Keratinocyte (primary cell): ENCODE measurements around the gene CRYGB. TPM values are rescaled to one million over a fixed set of nuclear protein-coding genes. Genes with fewer than 3 reads are reported as not detected.
"Not testable (repeated sequence)": the region's sequence is repeated elsewhere in the genome, so short reads cannot be mapped to it uniquely, and the experiment has no call there.

Source experiments
- DNase-seq: peaks from one replicate; pipeline ENCODE4 v3.0.0-alpha.2; 2011; ENCODE audit warnings: low read depth, missing footprints, low spot score
- FAIRE-seq: peaks from 2 replicates; lab custom pipeline; 2011; peaks lifted over from hg19 to GRCh38; lab: Jason Lieb, UNC
- H2AFZ ChIP-seq: 2 replicates; pipeline ENCODE4 v1.6.0; 2012; ENCODE audit warnings: low read length, control low read depth, inconsistent platforms; ENCODE audit not compliant: control insufficient read depth
- H3K27ac ChIP-seq: 2 replicates; pipeline ENCODE4 v1.5.1; 2011; ENCODE audit warnings: low read length; ENCODE audit not compliant: control insufficient read depth, insufficient read depth
- H3K27me3 ChIP-seq: 3 replicates; pipeline ENCODE4 v1.6.0; 2011; ENCODE audit warnings: low read length; ENCODE audit not compliant: control insufficient read depth, insufficient read depth; ENCODE audit errors: extremely low read depth
- H3K36me3 ChIP-seq, 2 experiments: 2 replicates in 1 of 2; 3 replicates in 1 of 2; pipeline ENCODE4 v1.5.1; 2011; ENCODE audit warnings: low read length in 2 of 2, mild to moderate bottlenecking in 1 of 2; ENCODE audit not compliant: control insufficient read depth in 2 of 2, insufficient read depth in 2 of 2; ENCODE audit errors: extremely low read depth in 1 of 2
- H3K4me1 ChIP-seq: 3 replicates; pipeline ENCODE4 v1.5.1; 2011; ENCODE audit warnings: low read length; ENCODE audit not compliant: control insufficient read depth, insufficient read depth; ENCODE audit errors: extremely low read depth
- H3K4me2 ChIP-seq: 3 replicates; pipeline ENCODE4 v1.6.0; 2011; ENCODE audit warnings: low read depth, low read length; ENCODE audit not compliant: control insufficient read depth, insufficient read depth; ENCODE audit errors: extremely low read depth
- H3K4me3 ChIP-seq, 3 experiments: fragments of 200-600 bp in 1 of 3; sonication (generic) in 1 of 3; 2 replicates in 2 of 3; 3 replicates in 1 of 3; pipeline ENCODE4 v1.5.1; 2011 to 2016; ENCODE audit warnings: low read length in 3 of 3, mild to moderate bottlenecking in 3 of 3, control low read depth in 2 of 3, inconsistent platforms in 1 of 3, low read depth in 1 of 3, mixed read lengths in 1 of 3, mixed run types in 1 of 3, moderate library complexity in 1 of 3; ENCODE audit not compliant: control insufficient read depth in 2 of 3, insufficient read depth in 2 of 3; ENCODE audit errors: extremely low read depth in 1 of 3
- H3K79me2 ChIP-seq: 2 replicates; pipeline ENCODE4 v1.6.0; 2012; ENCODE audit warnings: low read length; ENCODE audit not compliant: control insufficient read depth, insufficient read depth
- H3K9ac ChIP-seq: 3 replicates; pipeline ENCODE4 v1.6.0; 2011; ENCODE audit warnings: low read length; ENCODE audit not compliant: control insufficient read depth, insufficient read depth; ENCODE audit errors: extremely low read depth
- H3K9me1 ChIP-seq: 3 replicates; pipeline ENCODE4 v1.6.0; 2011; ENCODE audit warnings: low read length; ENCODE audit not compliant: control insufficient read depth, insufficient read depth; ENCODE audit errors: extremely low read depth
- H3K9me3 ChIP-seq: 2 replicates; pipeline ENCODE4 v1.5.1; 2012; ENCODE audit warnings: low read depth, low read length; ENCODE audit not compliant: control insufficient read depth
- H4K20me1 ChIP-seq: 3 replicates; pipeline ENCODE4 v1.6.0; 2011; ENCODE audit warnings: low read length; ENCODE audit not compliant: control insufficient read depth, insufficient read depth; ENCODE audit errors: extremely low read depth
- EZH2 ChIP-seq: IDR thresholded peaks from one replicate; pipeline ENCODE4 v1.6.1; 2012; ENCODE audit warnings: inconsistent platforms, mild to moderate bottlenecking, low read length, moderate library complexity
- dilution Hi-C: fragments of 300-500 bp; cut with MboI; formaldehyde crosslinking; loops from one replicate; pipeline ENCODE4 v1.7.0; 2020; ENCODE audit warnings: low sequenced_read_pairs; ENCODE audit not compliant: extremely low pct_ligation_motif_present
- polyA plus RNA-seq, 5 experiments: library from polyadenylated mRNA; depleted of rRNA in 3 of 5; stranded (reverse) in 3 of 5; stranded (forward) in 1 of 5; unstranded in 1 of 5; fragments of >200 nt; gene quantifications; 1 replicate in 1 of 5; 2 replicates in 3 of 5; 3 replicates in 1 of 5; pipeline versions ENCODE4 v1.2.1 to v1.2.3, GENCODE V29; 2011 to 2012; ENCODE audit warnings: missing spikeins in 2 of 5, low read depth in 1 of 5, low replicate concordance in 1 of 5
- TF ChIP-seq, protein P1 (sequence below), 3 experiments: IDR thresholded peaks in 1 of 3; conservative IDR thresholded peaks in 1 of 3; optimal IDR thresholded peaks in 1 of 3; 2 replicates in 2 of 3; 3 replicates in 1 of 3; pipeline versions ENCODE3 to v1.5.1; 2011; ENCODE audit warnings: low read length in 3 of 3, mild to moderate bottlenecking in 3 of 3, moderate library complexity in 2 of 3, control low read depth in 1 of 3, inconsistent platforms in 1 of 3; ENCODE audit not compliant: insufficient read depth in 2 of 3; ENCODE audit errors: extremely low read depth in 1 of 3

CRYGB gene
- polyA plus RNA-seq, 1 donor (not counting 4 experiments of a cell fraction or from before 2014, with no cell fraction given) = not detected

DNA sequence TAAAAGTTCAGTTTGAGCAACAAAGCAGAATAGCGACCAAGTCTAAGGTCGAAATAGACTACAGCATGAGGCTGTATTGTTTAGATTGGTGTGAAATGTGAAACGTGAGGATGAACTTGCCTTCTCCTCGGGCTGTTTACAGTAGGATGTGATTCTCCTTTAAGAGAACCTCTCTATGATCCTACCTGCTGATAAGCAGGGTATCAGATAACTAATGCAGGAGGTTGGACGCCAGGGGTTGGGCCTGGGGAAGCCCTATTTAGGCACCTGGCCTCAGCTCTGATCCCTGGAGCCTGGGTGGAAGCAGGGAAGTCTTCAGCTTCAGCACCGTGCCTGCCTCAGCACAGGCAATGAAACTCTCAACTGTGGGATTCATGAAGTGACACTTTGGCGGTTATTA is 33.0 kb downstream of the CRYGB start:
- no peak overlapping the region for H3K4me2 ChIP-seq
- DNase-seq = no peak
- no peak for FAIRE-seq

DNA sequence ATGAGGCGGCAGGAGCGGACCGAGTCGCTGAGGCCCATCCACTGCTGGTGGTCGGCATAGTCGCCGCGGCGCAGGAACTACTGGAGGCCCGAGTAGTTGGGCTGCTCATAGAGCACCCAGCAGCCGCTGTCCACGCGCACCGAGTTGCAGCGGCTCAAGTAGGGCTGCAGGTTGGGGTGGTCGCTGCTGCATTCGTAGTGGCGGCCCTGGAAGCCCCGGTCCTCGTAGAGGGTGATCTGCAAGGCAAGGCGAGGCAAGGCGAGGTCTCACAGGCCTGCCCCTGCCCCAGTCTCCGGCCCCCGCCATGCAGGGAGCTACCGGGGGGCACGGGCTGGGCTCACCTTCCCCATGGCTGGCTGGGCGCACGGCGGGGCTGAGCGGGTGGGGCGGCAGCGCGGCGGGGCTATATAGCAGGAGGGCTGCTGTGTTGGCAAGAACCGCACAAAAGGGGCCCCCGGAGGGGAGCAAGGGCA is 33.6 kb downstream of the CRYGB start:
- H2AFZ ChIP-seq, dilution Hi-C loops, H3K79me2 ChIP-seq, H3K4me3 ChIP-seq, H3K27ac ChIP-seq, H3K4me1 ChIP-seq, H3K36me3 ChIP-seq, H3K4me2 ChIP-seq, FAIRE-seq, DNase-seq, H3K9ac ChIP-seq, H4K20me1 ChIP-seq, H3K9me3 ChIP-seq, H3K9me1 ChIP-seq: not testable (repeated sequence)
- peaks cover 14% of the 10 kb centered on the region for H3K27me3 ChIP-seq

More for the DNA sequence above, 33.0 kb downstream of the CRYGB start:
- no peaks in the 10 kb centered on the region for H3K36me3 ChIP-seq
- peaks cover 14% of the 10 kb centered on the region for H3K27me3 ChIP-seq
- no peaks in the 10 kb centered on the region for H4K20me1 ChIP-seq
- no peak overlapping the region for H3K9ac ChIP-seq
- no peak for TF ChIP-seq EZH2
- TF ChIP-seq, protein P1, sequence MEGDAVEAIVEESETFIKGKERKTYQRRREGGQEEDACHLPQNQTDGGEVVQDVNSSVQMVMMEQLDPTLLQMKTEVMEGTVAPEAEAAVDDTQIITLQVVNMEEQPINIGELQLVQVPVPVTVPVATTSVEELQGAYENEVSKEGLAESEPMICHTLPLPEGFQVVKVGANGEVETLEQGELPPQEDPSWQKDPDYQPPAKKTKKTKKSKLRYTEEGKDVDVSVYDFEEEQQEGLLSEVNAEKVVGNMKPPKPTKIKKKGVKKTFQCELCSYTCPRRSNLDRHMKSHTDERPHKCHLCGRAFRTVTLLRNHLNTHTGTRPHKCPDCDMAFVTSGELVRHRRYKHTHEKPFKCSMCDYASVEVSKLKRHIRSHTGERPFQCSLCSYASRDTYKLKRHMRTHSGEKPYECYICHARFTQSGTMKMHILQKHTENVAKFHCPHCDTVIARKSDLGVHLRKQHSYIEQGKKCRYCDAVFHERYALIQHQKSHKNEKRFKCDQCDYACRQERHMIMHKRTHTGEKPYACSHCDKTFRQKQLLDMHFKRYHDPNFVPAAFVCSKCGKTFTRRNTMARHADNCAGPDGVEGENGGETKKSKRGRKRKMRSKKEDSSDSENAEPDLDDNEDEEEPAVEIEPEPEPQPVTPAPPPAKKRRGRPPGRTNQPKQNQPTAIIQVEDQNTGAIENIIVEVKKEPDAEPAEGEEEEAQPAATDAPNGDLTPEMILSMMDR (optimal IDR thresholded peaks at IDR 0.05 in 1 of 3, IDR thresholded peaks at IDR 0.05 in 1 of 3, conservative IDR thresholded peaks at IDR 0.05 in 1 of 3; ENCODE audit: extremely low read depth in 1 of 3, insufficient read depth in 2 of 3, low read length in 3 of 3) = no peak
- no peak overlapping the region for H2AFZ ChIP-seq
- no peaks in the 10 kb centered on the region for H3K4me1 ChIP-seq
- no peaks in the 10 kb centered on the region for H3K79me2 ChIP-seq
- H3K4me3 ChIP-seq = no peak overlapping the region
- dilution Hi-C loops = no loop called here
- no peaks in the 10 kb centered on the region for H3K9me3 ChIP-seq
- H3K9me1 ChIP-seq = no peaks in the 10 kb centered on the region
- no peak overlapping the region for H3K27ac ChIP-seq

DNA sequence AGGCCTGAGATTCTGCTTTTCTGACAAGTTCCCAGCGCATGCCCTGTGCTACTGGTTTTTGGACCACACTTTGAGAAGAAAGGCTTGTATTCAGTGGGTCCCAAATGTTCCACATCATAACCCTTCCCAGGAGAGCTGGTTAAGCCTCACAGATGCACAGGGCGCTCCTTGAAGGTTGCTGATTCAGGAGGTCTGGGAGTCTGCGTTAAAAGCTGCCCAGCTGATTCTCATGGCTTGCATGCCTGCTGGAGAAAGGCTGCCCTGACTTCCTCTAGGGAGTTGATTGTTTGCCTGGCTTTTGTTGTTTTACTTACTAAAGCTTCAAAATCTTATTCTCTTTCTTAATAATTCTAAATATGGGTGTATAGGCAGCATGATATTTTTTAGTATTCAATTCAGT is 42.3 kb downstream of the CRYGB start:
- H3K9ac ChIP-seq = no peak overlapping the region
- H3K79me2 ChIP-seq = no peaks in the 10 kb centered on the region
- dilution Hi-C loops = no loop called here
- no peak overlapping the region for H3K27ac ChIP-seq
- no peaks in the 10 kb centered on the region for H3K27me3 ChIP-seq
- no peak overlapping the region for H3K4me2 ChIP-seq
- no peak overlapping the region for H2AFZ ChIP-seq
- H3K9me3 ChIP-seq = no peaks in the 10 kb centered on the region
- no peak overlapping the region for H3K4me3 ChIP-seq
- no peak for TF ChIP-seq EZH2
- TF ChIP-seq, protein P1 (optimal IDR thresholded peaks at IDR 0.05 in 1 of 3, IDR thresholded peaks at IDR 0.05 in 1 of 3, conservative IDR thresholded peaks at IDR 0.05 in 1 of 3; ENCODE audit: extremely low read depth in 1 of 3, insufficient read depth in 2 of 3, low read length in 3 of 3) = no peak
- H3K9me1 ChIP-seq = no peaks in the 10 kb centered on the region
- DNase-seq (no peak), FAIRE-seq (no peak)
- H4K20me1 ChIP-seq = no peaks in the 10 kb centered on the region
- no peaks in the 10 kb centered on the region for H3K4me1 ChIP-seq
- H3K36me3 ChIP-seq = no peaks in the 10 kb centered on the region
